ENCODE data around the gene USP24.
"Not testable (repeated sequence)": the region's sequence is repeated elsewhere in the genome, so short reads cannot be mapped to it uniquely, and the experiment has no call there.

Gene USP24

DNA sequence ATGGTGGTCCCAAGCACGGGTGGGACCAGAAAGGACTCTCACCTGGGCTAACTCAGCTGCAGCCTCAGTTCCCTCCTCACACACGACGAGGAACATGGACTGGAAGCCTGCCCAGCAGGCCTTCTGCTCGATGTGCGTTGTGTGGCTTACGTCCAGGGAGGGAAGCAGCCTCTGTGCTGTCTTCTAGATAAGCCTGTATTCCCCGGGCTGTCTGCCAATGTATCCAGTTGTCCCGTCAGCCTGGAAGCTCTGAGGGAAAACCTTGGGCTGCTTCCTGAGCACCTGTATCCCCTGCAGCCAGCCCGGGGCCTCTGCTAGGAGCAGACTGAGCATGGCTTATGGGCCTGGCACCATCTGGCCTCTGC lies 165.3 kb downstream of the USP24 start:
- DNase-seq = no peak

DNA sequence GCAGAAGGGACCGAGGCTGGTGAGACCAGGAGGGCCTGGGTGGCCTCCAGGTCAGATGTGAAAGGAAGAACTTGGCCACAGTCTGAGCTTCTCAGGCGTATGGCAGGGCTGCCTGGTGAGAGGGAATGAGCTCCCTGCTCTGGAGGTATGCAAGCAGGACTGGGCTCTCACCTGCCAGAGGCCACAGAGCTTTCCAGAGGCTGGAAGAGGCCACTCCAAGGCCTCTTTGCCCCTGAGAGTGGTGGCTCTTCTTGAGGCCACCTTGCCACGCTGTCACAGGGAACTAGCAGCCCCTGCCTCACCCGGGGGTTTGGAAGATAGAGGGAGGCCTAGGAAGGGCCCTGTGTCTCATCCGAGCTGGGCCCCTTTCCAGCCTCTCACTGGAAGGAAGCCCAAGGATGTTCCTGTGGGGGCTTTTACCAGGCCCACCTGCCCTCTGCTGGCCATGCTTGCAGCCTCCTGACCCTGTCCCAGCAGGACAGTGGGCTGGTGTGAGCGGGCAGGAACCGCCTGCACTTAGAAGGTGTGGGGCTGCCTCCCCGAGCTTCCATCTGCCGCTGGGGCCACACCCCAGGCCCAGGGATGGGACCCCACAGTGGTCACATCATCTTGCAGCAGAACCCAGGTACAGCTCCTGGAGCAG lies 165.8 kb downstream of the USP24 start:
- no peak for DNase-seq

DNA sequence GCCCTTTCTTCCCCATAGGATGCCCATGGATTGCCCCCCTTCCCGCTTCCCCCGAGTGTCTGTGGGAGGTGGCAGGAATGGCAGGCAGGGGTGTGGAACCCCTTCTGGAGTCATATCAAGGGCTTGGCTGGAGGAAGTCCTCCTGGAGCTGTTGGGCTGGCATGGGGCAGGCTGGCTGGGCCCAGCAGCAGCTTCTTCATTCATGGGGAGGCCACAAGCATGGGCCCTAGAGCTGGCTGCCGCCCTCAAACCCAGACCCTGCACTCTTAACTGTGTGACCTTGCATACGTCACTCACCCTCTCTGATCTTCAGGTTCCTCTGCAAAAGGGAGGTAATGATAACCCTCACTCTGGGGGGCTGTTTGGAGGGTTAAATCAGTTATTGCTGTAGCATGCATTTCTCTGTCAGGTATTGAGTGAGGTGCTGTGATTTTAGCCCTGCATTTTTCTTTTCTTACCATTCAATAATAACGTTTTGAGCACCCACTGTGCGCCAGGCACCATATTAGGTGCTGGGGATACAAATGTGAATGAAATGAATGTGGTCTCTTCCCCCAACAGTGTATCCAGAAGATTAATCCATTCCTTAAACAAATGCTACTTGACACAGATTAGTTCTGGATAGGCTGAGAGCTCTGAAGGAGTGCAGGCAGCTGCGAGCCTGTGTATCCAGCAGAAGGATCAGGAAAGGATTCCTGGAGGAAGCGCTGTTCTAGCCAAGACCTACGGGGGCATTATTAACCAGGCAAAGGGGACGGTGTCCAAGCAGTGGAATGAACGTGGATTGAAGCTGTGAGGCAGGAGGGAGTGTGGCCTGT lies 166.5 kb downstream of the USP24 start:
- no peak for DNase-seq

DNA sequence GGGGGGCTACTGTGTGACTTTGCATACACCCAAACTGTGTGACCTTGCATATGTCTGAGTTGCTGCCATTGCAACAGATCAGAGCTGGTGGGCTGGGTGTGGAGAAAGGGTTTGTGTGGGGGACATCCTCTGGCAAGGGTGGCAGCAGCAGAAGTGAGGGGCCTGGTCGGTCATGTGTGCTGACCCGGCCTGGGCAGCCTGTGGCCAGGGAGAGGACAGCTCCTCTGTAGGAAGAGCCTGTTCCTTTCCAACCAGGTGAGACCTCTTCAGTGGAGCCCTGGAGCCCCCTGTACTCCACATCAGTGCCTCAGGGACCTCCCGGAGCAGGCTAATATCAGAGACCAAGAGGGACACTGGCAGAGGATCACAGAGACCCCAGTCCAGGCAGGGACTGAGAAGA lies 167.6 kb downstream of the USP24 start:
- DNase-seq = no peak

DNA sequence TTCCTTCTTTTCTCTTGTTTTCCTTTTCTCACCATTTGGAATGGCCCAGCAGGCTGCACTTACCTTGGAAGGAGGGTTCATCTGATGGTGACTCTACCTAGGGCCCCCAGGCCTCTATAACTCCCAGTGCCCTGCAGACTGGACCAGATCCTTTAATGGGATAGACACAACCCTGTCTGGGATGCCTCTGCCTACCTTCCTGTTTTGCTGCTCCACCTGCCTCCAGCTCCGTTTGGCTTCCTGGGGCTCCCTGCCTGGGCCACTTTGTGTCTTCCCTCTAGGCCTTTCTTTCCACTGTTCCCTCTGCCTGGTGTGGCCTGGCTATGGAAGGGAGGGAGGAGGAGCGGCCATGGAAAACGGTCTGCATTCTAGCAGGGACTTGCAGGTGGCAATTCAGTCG lies 168.3 kb downstream of the USP24 start:
- no peak for DNase-seq

DNA sequence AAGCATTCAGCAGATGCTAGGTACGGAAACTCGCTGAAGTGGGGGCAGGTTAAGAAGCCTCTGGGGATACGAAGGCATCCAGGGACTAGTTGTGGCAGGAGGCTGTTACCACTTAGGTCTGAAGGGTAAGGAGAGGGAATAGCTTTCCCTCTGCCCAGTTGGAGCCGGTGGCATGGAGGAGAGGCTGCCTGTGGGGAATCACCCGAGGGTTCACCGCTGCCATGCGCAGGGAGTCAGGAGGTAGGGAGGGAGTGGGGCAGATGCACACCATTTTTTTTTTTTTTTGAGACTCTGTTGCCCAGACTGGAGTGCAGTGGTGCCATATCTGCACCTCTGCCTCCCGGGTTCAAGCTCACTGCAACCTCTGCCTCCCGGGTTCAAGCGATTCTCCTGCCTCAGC lies 169.7 kb downstream of the USP24 start:
- DNase-seq = no peak

DNA sequence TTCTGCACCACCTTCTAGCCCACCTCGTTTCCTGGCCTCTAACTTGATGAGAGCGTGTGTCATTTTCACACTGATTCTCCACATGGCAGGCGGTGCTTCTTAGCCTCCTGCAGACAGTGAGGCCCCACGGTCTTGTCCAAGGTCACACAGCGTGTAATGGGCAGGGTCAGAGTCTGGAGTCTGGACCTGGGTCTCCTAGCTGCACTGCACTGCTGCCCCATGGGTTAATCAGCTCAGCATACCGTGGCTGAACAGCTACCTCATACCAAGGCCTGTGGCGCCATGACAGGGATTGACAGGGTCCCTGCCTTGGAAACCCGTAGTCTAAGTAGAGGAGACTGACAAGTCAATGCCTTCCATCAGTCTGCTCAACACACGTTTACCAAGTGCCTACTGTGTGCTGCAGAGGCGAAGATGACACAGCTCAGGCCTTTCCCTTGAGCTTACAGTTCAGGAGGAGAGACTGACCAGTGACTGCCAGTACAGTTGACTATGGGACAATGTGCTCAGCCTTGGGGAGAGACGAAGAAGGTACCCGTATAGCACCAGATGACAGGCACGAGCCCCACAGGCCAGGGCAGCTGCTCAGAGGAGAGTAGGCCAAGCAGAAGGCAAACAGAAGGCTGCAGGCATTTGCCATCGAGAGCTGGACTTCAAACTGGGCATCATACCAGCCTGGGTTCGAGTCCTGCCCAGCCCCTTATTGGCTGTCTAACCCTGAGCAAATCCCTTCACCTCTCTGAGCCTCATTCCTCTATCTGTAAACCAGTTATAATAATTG lies 170.4 kb downstream of the USP24 start:
- no peak for DNase-seq

DNA sequence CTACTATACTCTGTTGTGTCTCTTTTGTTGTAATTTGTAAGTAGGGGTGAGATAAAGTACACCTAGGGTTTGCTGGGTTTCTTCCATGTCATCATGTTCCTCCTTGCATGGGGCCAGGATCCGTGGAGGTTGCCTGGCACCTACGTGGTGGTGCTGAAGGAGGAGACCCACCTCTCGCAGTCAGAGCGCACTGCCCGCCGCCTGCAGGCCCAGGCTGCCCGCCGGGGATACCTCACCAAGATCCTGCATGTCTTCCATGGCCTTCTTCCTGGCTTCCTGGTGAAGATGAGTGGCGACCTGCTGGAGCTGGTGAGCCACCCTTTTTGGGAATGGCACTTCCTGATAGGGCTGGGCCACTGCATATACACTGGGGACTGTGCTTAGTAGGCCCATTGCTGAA lies 171.4 kb downstream of the USP24 start:
- DNase-seq = no peak

DNA sequence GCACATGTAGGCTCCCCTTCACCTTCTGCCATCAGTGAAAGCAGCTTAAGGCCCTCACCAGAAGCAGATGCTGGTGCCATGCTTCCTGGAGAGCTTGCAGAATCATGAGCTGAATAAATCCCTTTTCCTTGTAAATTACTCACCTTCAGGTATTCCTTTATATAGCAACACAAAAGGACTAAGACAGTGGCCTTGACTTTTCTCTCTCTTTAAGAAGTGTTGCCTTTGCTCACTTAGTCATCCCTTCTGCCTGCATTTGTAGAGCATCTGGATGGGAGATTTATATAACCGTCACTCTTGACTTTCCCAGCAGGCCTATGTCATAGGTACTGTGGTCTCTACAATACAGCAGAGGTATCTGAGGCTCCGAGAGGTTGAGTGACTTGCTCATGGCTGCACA lies 172.2 kb downstream of the USP24 start:
- no peak for DNase-seq

DNA sequence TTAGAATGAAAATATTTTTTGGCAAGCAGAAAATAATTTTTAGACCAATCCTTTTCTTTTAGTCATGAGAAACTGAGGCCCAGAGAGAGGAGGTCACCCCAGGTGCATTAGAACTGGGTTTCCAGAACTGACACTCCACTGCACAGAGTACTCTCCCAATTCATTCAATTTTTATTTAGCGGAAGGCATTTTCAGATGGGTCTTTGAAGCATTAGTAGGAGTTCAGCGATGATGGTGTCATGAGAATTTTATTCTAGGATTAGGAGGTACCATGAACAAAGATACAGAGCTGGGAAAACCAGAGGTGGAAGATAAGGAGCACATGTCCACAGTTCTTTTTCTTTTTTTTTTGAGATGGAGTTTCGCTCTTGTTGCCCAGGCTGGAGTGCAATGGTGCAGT lies 173.6 kb downstream of the USP24 start:
- no peak for DNase-seq

DNA sequence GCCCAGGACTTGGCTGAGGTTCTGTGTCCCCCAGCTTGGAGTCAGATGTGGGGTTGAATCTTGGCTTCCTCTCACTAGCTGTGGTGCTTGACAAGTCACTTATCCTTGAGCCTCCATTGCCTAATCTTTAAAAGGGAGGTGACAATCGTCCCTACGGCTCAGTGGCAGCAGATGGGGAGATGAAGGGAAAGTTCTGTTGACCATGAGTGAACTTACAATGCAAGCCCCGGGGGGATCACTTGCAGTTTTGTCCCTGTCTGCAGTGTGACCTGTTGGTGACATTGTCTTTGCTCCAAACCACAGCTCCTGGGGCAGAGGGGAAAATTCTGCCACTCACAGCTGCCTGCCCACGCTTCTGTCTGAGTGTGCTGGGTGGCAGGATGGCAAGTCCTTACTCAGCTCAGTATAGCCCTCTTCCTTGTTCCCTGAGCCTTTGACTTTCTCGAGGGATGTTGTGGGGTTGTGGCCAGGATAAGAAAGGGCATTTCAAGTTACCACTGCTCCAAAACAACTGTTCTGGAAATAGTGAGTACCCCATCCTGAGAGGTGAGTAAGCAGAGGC lies 174.2 kb downstream of the USP24 start:
- DNase-seq = no peak

DNA sequence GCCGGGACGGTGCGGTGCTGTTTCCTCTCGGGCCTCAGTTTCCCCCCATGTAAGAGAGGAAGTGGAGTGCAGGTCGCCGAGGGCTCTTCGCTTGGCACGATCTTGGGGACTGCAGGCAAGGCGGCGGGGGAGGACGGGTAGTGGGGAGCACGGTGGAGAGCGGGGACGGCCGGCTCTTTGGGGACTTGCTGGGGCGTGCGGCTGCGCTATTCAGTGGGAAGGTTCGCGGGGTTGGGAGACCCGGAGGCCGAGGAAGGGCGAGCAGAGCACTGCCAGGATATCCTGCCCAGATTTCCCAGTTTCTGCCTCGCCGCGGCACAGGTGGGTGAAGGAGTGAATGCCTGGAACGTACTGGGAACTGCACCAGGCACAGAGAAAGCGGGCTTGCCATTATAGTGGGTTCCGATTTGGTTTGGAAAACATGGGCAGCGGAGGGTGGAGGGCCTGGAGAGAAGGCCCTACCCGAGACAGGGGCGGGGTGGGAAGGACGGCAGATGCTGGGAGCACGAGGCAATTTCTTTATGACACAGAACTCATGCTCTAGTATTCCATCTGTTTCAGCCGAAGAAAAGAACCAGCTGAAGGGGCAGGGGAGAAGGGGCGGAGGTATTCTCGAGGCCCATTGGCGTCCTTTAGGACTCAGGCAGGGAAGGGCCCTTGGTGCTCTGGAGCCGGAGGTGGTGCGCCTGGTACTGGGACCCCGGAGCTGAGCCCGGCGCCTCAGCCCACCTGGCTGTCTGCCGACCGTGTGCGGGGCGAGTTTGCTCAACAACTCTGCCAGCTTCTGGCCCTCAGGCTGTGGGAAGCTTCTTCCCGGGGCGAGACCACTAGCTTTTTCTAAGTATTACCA lies 174.9 kb downstream of the USP24 start:
- no peak for DNase-seq

DNA sequence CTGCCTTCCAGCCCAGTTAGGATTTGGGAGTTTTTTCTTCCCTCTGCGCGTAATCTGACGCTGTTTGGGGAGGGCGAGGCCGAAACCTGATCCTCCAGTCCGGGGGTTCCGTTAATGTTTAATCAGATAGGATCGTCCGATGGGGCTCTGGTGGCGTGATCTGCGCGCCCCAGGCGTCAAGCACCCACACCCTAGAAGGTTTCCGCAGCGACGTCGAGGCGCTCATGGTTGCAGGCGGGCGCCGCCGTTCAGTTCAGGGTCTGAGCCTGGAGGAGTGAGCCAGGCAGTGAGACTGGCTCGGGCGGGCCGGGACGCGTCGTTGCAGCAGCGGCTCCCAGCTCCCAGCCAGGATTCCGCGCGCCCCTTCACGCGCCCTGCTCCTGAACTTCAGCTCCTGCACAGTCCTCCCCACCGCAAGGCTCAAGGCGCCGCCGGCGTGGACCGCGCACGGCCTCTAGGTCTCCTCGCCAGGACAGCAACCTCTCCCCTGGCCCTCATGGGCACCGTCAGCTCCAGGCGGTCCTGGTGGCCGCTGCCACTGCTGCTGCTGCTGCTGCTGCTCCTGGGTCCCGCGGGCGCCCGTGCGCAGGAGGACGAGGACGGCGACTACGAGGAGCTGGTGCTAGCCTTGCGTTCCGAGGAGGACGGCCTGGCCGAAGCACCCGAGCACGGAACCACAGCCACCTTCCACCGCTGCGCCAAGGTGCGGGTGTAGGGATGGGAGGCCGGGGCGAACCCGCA lies 175.7 kb downstream of the USP24 start, which contains the start of gene PCSK9:
Gene PCSK9, plus strand, starts transcription at position 207 of the 741 bp plus-strand sequence. Its CDS starts 290 bp downstream, at position 497.
- no peak for DNase-seq

DNA sequence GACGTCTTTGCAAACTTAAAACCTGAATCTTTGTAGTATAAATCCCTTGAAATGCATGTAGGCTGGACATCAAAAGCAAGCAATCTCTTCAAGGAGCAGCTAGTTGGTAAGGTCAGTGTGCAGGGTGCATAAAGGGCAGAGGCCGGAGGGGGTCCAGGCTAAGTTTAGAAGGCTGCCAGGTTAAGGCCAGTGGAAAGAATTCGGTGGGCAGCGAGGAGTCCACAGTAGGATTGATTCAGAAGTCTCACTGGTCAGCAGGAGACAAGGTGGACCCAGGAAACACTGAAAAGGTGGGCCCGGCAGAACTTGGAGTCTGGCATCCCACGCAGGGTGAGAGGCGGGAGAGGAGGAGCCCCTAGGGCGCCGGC lies 176.2 kb downstream of the USP24 start:
- DNase-seq = no peak

DNA sequence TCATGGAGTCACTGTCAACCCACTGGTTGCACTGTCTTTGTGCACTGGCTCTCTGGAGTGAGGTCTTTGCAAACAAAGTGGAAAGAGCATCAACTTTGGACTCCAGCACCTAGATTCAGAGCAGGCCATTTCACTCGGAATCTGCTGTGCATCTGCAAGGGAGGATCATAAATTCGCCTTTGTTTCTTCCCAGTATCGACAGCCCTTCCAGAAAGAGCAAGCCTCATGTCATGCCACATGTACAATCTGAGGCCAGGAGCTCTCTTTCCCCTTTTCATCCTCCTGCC lies 176.7 kb downstream of the USP24 start:
- no peak for DNase-seq

DNA sequence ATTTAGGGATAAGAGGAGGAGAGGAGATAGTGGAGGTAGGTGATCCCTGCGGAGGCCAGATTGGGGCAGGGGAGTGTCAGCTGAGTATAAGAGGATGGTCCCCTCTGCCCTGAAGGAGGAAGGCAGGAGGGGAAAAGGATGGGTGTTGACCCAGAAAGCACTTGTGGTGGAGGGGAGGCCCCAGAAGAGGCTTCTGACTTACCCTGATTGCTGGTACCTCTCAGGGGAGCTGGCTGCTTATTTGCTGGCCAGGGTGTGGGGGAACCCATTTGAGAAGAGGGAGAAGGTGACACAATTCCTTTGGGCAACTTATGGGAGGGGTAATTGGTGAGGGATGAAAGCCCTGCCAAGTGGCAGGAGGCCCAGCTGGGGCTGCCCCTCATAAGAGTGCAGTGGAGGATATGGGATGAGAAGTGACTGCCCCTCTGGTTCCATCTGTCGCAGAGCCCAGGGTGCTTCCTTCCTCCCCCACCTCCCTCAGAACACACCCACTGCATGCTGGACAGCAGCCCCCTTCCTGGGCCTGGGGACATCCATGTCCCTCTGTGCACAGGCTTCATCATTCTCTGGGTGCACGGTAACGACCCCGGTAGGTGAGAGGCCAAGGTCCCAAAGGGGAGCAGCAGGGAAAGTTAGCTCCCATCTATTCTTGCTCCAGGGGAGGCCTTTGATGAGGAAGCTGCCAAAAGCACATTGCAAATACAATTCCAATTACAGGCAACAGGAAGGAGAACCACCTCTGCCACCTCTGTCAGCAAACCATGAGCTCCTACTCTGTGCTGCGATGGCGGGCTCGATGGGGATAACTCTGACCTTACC lies 177.2 kb downstream of the USP24 start:
- no peak for DNase-seq

DNA sequence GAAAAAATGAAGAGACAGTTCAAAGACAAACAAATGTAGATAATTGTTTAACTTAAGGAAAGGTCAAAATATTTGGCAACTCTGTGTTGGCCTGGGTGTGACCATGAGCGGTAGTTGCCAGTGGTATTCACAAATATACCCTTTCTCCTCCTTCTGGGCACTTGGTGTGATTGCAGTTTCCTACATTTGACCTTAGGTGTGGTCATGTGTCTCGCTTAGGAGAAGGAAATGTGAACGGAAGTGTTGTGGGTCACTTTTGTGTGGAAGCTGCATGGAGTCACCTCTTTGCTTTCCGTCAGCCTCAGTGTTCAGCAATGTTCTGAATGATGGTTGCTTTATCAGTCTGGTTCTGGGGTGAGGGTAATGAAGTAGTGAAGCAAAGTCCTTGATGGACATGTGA lies 179.3 kb downstream of the USP24 start:
- no peak for DNase-seq

DNA sequence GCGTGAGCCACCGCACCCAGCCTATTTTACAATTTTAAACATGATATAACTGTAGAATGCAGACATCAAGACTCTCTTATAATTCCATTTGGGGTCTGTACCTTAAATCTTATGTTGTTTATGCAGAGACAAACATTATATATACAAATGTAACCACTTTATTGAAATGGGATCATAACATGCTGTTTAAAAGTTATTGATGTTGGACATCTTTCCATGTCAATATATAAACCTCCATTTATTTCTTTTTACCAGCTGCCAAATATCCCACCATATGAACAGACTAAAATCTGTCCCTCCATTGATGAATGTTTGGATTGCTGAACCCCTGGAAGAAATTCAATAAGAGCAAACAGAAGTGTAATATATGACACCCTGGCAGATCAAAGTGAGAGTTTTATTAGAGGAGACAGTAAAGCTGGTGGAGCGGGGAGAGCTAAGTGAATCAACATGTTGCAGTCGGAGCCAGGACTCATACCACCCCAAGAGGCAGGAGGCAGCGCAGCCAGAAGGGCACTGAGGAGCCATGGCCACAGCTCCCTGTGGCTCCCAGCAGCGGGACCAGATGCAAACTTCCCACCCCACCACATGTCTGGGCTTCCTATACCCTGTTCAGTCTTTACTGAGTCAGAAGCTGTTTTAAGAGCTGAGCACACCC lies 180.6 kb downstream of the USP24 start:
- DNase-seq = no peak

DNA sequence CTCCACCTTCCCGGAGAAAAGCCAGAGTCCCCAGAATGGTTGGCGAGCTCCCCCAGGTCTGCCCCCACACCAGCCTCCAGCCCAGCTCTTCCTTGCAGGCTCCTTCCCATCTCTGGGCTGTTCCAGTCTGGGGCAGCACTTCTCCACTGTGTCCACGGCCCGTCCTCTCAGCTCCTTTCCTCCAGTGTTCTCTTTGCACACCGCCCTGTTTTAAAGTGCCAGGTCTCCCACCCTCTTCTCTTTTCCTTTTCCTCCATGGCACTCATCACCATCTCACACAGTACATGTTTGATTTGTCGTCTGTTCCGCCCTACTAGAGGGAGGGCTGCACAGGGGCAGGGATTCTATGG lies 181.9 kb downstream of the USP24 start:
- DNase-seq = no peak

DNA sequence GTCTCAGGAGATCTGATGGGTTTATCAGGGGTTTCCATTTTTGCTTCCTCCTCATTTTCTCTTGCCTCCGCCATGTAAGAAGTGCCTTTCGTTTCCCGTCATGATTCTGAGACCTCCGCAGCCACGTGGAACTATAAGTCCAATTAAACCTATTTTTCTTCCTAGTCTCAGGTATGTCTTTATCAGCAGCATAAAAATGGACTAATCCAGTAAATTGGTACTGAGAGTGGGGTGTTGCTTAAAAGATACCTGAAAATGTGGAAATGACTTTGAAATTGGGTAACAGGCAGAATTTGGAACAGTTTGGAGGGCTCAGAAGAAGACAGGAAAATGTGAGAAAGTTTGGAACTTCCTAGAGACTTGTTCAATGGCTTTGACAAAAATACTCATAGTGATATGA lies 184.1 kb downstream of the USP24 start:
- DNase-seq = not testable (repeated sequence)

DNA sequence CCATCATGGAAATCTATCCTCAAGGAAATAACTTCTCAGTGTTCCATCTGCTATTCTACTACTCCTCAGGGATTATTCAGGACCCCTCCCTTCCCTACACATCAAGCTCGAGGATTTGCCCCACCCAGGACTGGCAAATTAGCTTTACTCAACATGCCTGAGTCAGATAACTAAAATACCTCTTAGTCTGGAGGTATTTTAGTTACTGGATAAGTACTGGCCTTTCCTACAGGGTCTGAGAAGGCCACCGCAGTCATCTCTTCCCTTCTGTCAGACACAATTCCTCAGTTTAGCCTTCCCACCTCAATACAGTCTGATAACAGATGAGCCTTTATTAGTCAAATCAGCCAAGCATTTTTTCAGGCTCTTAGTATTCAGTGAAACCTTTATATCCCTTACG lies 188.5 kb downstream of the USP24 start:
- DNase-seq = not testable (repeated sequence)

Data from KG1 (cell line).